B cell (primary cell): ENCODE data around the gene MYPOP. TPM values are rescaled to one million over a fixed set of nuclear protein-coding genes. Genes with fewer than 3 reads are reported as not detected.

Experiments
- ATAC-seq: fragments of 200-7000 bp; cut with Tn5 transposase; one replicate; pipeline ENCODE4 v1.10.0; 2021; ENCODE audit warnings: low read depth, mild to moderate bottlenecking, moderate number of reproducible peaks, moderate library complexity
- CTCF ChIA-PET: fragments of 350-600 bp; sonication (Branson Sonifier 250); formaldehyde crosslinking; loops from one replicate; lab custom pipeline; 2021; ENCODE audit warnings: antibody characterized with exemption, inconsistent platforms; lab: Charles Lee
- POLR2A ChIA-PET: fragments of 350-600 bp; sonication (Branson Sonifier 250); formaldehyde crosslinking; loops from one replicate; lab custom pipeline; 2021; ENCODE audit warnings: antibody characterized with exemption; lab: Charles Lee
- DNase-seq: peaks from one replicate; pipeline ENCODE4 v3.0.0; 2013
- H2AFZ ChIP-seq: 2 replicates; pipeline ENCODE4 v1.6.1; 2012; ENCODE audit warnings: mild to moderate bottlenecking, low read depth, low read length; ENCODE audit not compliant: insufficient read depth, poor library complexity, severe bottlenecking
- H3K27ac ChIP-seq, 2 donors: 1 replicate in 1 of 2; 2 replicates in 1 of 2; pipeline ENCODE4 v1.5.1; 2012 to 2013; ENCODE audit warnings: low read length in 2 of 2, mild to moderate bottlenecking in 2 of 2, moderate library complexity in 1 of 2
- H3K27me3 ChIP-seq, 4 experiments: fragments of 200-600 bp in 1 of 4; sonication (generic) in 1 of 4; replicated peaks in 1 of 4; 1 replicate in 2 of 4; 2 replicates in 2 of 4; pipeline versions ENCODE4 v1.6.1 to v1.7.0; 2013 to 2016; ENCODE audit warnings: low read length in 3 of 4, mild to moderate bottlenecking in 2 of 4, mixed read lengths in 1 of 4, moderate library complexity in 1 of 4; ENCODE audit not compliant: insufficient read depth in 4 of 4, control insufficient read depth in 3 of 4; ENCODE audit errors: control extremely low read depth in 1 of 4
- H3K36me3 ChIP-seq, 2 experiments: replicated peaks in 1 of 2; 1 replicate in 1 of 2; 2 replicates in 1 of 2; pipeline versions ENCODE4 v1.6.1 to v1.7.1; 2013; ENCODE audit warnings: low read length in 1 of 2; ENCODE audit not compliant: insufficient read depth in 2 of 2, control insufficient read depth in 1 of 2; ENCODE audit errors: control extremely low read depth in 1 of 2, extremely low read depth in 1 of 2
- H3K4me1 ChIP-seq, 2 donors: fragments of 200-600 bp in 1 of 2; sonication (generic) in 1 of 2; 1 replicate in 1 of 2; 2 replicates in 1 of 2; pipeline versions ENCODE4 v1.5.1 to v1.6.1; 2013 to 2017; ENCODE audit warnings: low read length in 2 of 2; ENCODE audit not compliant: control insufficient read depth in 2 of 2, insufficient read depth in 2 of 2
- H3K4me2 ChIP-seq: replicated peaks from 2 replicates; pipeline ENCODE3; 2012; ENCODE audit warnings: mild to moderate bottlenecking, low read depth, low read length; ENCODE audit not compliant: poor library complexity, severe bottlenecking
- H3K4me3 ChIP-seq, 5 experiments: fragments of 200-600 bp in 1 of 5; sonication (generic) in 1 of 5; 1 replicate in 3 of 5; 2 replicates in 2 of 5; pipeline versions ENCODE4 v1.5.1 to v1.7.0; 2011 to 2016; ENCODE audit warnings: low read length in 4 of 5, mild to moderate bottlenecking in 4 of 5, low read depth in 2 of 5, control low read depth in 1 of 5, moderate library complexity in 1 of 5; ENCODE audit not compliant: insufficient read depth in 1 of 5; ENCODE audit errors: control extremely low read depth in 1 of 5, extremely low read depth in 1 of 5
- H3K79me2 ChIP-seq: fragments of 200-600 bp; sonication (generic); one replicate; pipeline ENCODE4 v1.6.0; 2016; ENCODE audit warnings: low read length; ENCODE audit not compliant: control insufficient read depth, insufficient read depth
- H3K9ac ChIP-seq: fragments of 200-600 bp; sonication (generic); 2 replicates; pipeline ENCODE4 v1.6.1; 2017; ENCODE audit warnings: mild to moderate bottlenecking, low read length, moderate library complexity
- H3K9me3 ChIP-seq, 3 donors: one replicate each; pipeline versions ENCODE4 v1.6.1 to v1.7.1; 2013; ENCODE audit warnings: low read length in 2 of 3; ENCODE audit not compliant: control insufficient read depth in 2 of 3, insufficient read depth in 1 of 3; ENCODE audit errors: control extremely low read depth in 1 of 3
- H4K20me1 ChIP-seq: 2 replicates; pipeline ENCODE4 v1.6.0; 2012; ENCODE audit warnings: mild to moderate bottlenecking, low read length; ENCODE audit not compliant: insufficient read depth, control insufficient read depth, poor library complexity, severe bottlenecking
- H3K27ac Mint-ChIP-seq: one replicate; pipeline ENCODE4 v1.8.0; 2021; ENCODE audit warnings: mixed read lengths
- H3K27me3 Mint-ChIP-seq: one replicate; pipeline ENCODE4 v1.8.0; 2021; ENCODE audit warnings: mixed read lengths
- H3K4me1 Mint-ChIP-seq: one replicate; pipeline ENCODE4 v1.8.0; 2021; ENCODE audit warnings: mixed read lengths
- H3K4me3 Mint-ChIP-seq: one replicate; pipeline ENCODE4 v1.8.0; 2021; ENCODE audit warnings: mixed read lengths
- H3K9me3 Mint-ChIP-seq: one replicate; pipeline ENCODE4 v1.8.0; 2022; ENCODE audit warnings: mixed read lengths; ENCODE audit not compliant: insufficient read depth
- CTCF ChIP-seq: fragments of 200-600 bp; IDR thresholded peaks from one replicate; pipeline ENCODE4 v1.8.0; 2022; ENCODE audit warnings: antibody characterized with exemption, mild to moderate bottlenecking
- EZH2 ChIP-seq: IDR thresholded peaks from 2 replicates; pipeline ENCODE4 v1.6.1; 2012; ENCODE audit warnings: borderline replicate concordance, low read depth, mild to moderate bottlenecking, moderate library complexity, low read length; ENCODE audit not compliant: insufficient read depth, poor library complexity, severe bottlenecking
- WGBS: methylation state at CpG from one replicate; pipeline ENCODE4 v1.1.5; 2013; ENCODE audit warnings: missing lambda C conversion rate; ENCODE audit not compliant: insufficient coverage; 5-methylcytosine and 5-hydroxymethylcytosine counted together
- intact Hi-C: fragments of 100-400 bp; cut with micrococcal nuclease; formaldehyde crosslinking; loops from one replicate; pipeline ENCODE4 v1.10.0; 2022
- polyA plus RNA-seq: library from polyadenylated mRNA; depleted of rRNA; stranded (reverse); fragments of >200 nt; gene quantifications from 2 replicates; pipeline ENCODE4 v1.2.3, GENCODE V29; 2012
- total RNA-seq, 2 donors: library from RNA; stranded (reverse); fragments of 120-200 nt in 1 of 2; gene quantifications; 1 replicate in 1 of 2; 2 replicates in 1 of 2; pipeline versions ENCODE4 v1.2.3 to v1.2.4, GENCODE V29; 2013 to 2022

The MYPOP gene
- total and polyA plus RNA-seq, 2 donors (not counting 1 experiment from before 2014, with no cell fraction given): 5.7 to 12.1 TPM

- H4K20me1 ChIP-seq: no peaks in the 10 kb centered on the region
- no peak overlapping the region for H3K4me2 ChIP-seq
- WGBS: 50% methylated on average over 2 of the region's 4 CpGs
- H3K4me1 Mint-ChIP-seq: no peaks in the 10 kb centered on the region
- POLR2A ChIA-PET: no interaction called here
- H3K27me3 Mint-ChIP-seq: peaks cover 10% of the 10 kb centered on the region
- TF ChIP-seq CTCF (no peak), EZH2 (no peak)
- CTCF ChIA-PET: interaction anchor here (0.6 to 0.7 kb wide), 2 partner anchors 13 to 479 kb away, joined by 3 read pairs; no protein-coding TSS in a partner anchor
- no peaks in the 10 kb centered on the region for H3K79me2 ChIP-seq
- H3K4me1 ChIP-seq: no peaks in the 10 kb centered on the region
- ATAC-seq (no peak), DNase-seq (no peak)
- H3K27ac Mint-ChIP-seq: no peak overlapping the region
- H3K9ac ChIP-seq: no peak overlapping the region
- no peaks in the 10 kb centered on the region for H3K9me3 Mint-ChIP-seq
- intact Hi-C loops: no loop called here
- no peak overlapping the region for H3K27ac ChIP-seq
- no peaks in the 10 kb centered on the region for H3K36me3 ChIP-seq
- H3K4me3 ChIP-seq: no peak overlapping the region
- no peak overlapping the region for H3K4me3 Mint-ChIP-seq
- H2AFZ ChIP-seq: no peak overlapping the region
- H3K9me3 ChIP-seq: no peaks in the 10 kb centered on the region
- peaks cover 0 to 7% (median 0%) of the 10 kb centered on the region in 4 experiments for H3K27me3 ChIP-seq
Observed at GRCh38 chr19:45918721-45919120, 16.3 kb upstream of the MYPOP start.

GRCh38 chr19:45917421-45918091 lies 15.1 kb upstream of the MYPOP start:
- POLR2A ChIA-PET: interaction anchor here (0.6 kb wide), 1 partner anchor 650 kb away, joined by 3 read pairs; no protein-coding TSS in a partner anchor
- TF ChIP-seq CTCF: no peak
- TF ChIP-seq EZH2: no peak
- Mint-ChIP-seq H3K27me3 (peaks cover 19% of the 10 kb centered on the region), H3K9me3 (no peaks in the 10 kb centered on the region), H3K27ac (no peak overlapping the region), H3K4me1 (no peaks in the 10 kb centered on the region), H3K4me3 (no peak overlapping the region)
- peaks cover 0 to 15% (median 0%) of the 10 kb centered on the region in 4 experiments for H3K27me3 ChIP-seq
- intact Hi-C loops: no loop called here
- H3K4me2 ChIP-seq: no peak overlapping the region
- H3K9me3 ChIP-seq: no peaks in the 10 kb centered on the region
- no peak for DNase-seq
- H2AFZ ChIP-seq: no peak overlapping the region
- H3K4me3 ChIP-seq: no peak overlapping the region
- no peak for ATAC-seq
- H3K79me2 ChIP-seq: no peaks in the 10 kb centered on the region
- WGBS: no CpG with 5 or more reads among the region's 4 CpGs
- H3K4me1 ChIP-seq: no peaks in the 10 kb centered on the region
- no peak overlapping the region for H3K9ac ChIP-seq
- CTCF ChIA-PET: no interaction called here
- no peaks in the 10 kb centered on the region for H4K20me1 ChIP-seq
- H3K27ac ChIP-seq: no peak overlapping the region
- no peaks in the 10 kb centered on the region for H3K36me3 ChIP-seq
